ENCODE results near the gene ELFN2.
A peak's percentile ranks its signal among the peaks of the same experiment; 100 is the strongest.
"Not testable (repeated sequence)": the region's sequence is repeated elsewhere in the genome, so short reads cannot be mapped to it uniquely, and the experiment has no call there.

ELFN2 gene

DNA sequence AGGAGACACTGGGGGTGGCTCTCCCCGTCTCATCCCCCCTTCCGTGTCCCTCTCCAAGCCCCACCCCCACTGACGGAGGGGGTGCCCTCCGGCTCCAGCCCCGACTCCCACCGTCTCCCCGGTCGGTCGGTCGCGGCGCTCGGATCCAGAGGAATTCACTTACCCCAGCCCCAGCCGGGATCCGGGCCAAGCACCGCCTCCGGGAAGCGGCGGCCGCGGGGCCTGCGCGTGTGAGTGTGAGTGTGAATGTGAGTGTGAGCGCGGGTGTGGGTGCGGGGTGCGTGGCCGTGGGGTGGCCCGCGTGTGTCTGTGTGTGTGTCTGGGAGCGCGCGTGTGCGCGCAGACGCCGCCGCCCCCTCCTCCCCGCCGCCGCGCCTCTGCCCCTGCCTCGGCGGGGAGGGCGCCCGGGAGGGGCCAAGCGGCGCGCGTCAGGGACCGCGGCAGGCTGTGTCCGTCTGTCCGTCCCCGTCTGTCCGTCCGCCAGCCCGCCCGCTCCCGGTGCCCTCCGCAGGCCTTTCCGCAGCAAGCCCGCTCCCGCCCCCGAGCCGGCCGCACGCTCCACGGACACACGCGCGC is at the start of gene ELFN2:
Gene ELFN2, minus strand, starts transcription at position 345 of the 576 bp plus-strand sequence. CDS start 51,945 bp downstream, outside the sequence.
- no peak for DNase-seq (ENCODE audit: low read depth)
- peak within 1 kb of the TSS; percentile 64 for H3K4me3 ChIP-seq (ENCODE audit: low read depth, low read length)

DNA sequence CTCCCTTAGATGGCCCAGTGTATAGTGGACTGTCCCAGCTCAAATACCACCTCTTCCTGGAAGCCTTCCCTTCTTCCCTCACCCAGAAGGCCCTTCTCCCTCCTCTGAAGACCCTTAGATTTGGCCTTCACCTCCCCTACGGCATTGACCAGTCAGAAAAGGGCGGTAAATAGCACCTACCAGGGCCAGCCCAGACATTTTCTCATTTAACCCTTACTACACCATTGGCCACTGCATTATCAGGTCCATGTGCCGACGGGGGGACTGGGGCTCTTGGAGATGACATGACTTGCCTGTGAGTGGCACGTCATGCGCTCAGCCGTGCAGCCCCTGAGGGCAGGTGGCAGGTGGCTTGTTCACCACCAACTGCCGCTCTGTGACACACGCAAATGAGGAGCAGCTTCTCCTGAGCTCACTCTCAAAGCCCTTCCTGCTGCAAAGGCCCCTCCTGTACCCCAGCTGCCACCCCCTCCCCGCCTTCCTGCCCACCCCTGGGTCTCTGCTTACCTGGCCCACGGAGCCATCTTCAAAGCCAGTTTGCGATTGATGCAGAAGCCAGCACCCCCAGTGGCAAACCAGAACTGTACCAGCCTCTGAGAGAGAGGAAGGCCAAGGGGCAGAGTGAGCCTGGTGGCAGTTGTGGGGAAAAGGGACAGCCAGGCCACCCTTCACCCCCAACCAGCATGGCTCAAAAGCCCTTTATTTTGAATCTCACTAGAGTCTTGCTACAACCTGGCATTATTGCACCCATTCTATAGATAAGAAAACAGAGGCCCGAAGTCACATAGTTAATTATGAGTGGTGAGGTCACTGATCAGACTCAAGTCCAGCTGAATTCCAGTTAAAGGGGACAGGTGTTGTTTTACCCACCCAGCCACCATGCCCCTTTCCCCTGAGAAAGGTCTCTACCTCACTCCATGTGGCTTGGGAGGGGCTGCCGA is 49.4 kb upstream of the ELFN2 start:
- DNase-seq (ENCODE audit: low read depth), result no peak
- H3K4me3 ChIP-seq (ENCODE audit: low read depth, low read length), result no peak overlapping the region

- no peak for DNase-seq (ENCODE audit: low read depth)
- no peak overlapping the region for H3K4me3 ChIP-seq (ENCODE audit: low read depth, low read length)
Measured at GRCh38 chr22:37474447-37475090, 47.3 kb upstream of the ELFN2 start.

GRCh38 chr22:37473437-37473946 is 46.2 kb upstream of the ELFN2 start:
- no peak overlapping the region for H3K4me3 ChIP-seq (ENCODE audit: low read depth, low read length)
- no peak for DNase-seq (ENCODE audit: low read depth)

DNA sequence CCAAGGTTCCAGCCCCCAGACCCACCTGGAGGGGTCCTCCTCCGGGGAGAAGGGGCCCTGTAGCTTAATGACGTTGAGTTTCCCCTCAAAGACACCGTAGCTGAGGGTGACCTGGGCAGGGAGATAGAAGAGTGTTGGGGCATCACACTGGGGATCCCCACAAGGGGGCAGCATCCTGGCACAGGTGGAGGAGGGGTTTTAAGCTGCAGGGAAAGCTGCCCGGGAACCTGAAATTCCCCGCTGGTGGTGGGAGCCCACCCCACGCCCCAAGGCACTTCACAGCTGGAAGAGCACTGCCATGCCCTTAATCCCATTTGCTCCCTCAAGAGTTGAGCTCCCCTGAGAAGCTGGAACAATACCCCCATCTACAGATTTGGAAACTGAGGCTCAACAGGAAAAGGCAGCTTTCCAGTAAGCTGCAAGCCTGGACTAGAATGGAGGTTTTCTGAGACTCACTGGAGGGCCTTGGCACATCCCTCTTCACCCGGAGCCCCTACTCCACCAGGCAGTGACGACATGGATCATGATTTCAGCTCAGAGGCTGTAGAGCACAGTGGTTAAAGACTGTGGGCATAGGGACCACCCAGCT is 45.2 kb upstream of the ELFN2 start:
- H3K4me3 ChIP-seq (ENCODE audit: low read depth, low read length), result no peak overlapping the region
- DNase-seq (ENCODE audit: low read depth), result no peak

- no peak overlapping the region for H3K4me3 ChIP-seq (ENCODE audit: low read depth, low read length)
- no peak for DNase-seq (ENCODE audit: low read depth)
Measured at GRCh38 chr22:37471727-37472417, 44.6 kb upstream of the ELFN2 start.

DNA sequence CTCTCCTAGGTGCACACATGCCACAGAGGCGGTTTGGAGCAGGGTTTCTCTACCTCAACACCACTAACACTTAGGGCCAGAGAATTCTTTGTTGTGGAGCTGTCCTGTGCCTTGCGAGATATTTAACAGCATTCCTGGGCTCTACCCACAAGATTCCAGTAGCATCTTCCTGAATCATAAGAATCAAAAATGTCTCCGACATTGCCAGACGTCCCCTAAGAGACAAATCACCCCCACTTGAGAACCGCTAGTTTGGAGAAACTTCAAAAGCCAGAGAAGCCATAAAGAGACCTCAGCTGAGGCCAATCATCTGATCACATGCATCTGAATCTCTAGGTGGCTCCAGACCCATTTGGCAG is 42.8 kb upstream of the ELFN2 start:
- DNase-seq (ENCODE audit: low read depth), result no peak
- H3K4me3 ChIP-seq (ENCODE audit: low read depth, low read length), result no peak overlapping the region

- H3K4me3 ChIP-seq (ENCODE audit: low read depth, low read length), result no peak overlapping the region
- no peak for DNase-seq (ENCODE audit: low read depth)
Measured at GRCh38 chr22:37469416-37470086, 42.3 kb upstream of the ELFN2 start.

GRCh38 chr22:37468201-37468695 is 41.0 kb upstream of the ELFN2 start:
- not testable (repeated sequence) for H3K4me3 ChIP-seq (ENCODE audit: low read depth, low read length); DNase-seq (ENCODE audit: low read depth)

DNA sequence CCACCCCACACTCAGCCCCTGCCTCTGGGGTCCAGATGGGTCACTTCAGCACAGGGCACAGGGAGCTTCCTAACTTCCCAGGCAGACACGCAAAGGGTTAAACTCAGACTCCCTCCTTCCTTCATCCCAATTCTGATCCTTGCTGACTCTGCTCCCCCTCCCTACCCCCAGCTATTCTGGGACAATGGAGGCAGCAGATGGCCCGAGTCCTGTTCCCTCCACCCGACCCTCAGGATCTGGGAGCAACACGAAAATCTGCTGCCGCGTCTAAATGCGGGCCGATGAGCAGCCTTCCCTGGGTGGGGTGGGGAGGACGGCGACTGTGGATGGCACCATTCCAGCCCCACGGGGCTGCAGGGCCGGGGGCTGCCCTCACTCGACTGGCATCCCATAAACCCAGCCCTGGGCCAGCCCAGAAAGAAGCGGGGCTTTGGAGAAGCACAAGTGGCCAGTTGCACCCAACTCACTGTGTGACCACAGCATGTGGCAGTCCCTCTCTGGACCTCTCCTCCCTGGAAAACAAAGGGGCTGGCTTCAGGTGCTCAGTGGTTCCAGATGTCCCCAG is 40.2 kb upstream of the ELFN2 start:
- no peak for DNase-seq (ENCODE audit: low read depth)
- H3K4me3 ChIP-seq (ENCODE audit: low read depth, low read length), result no peak overlapping the region

GRCh38 chr22:37464181-37464580 is 36.9 kb upstream of the ELFN2 start:
- no peak overlapping the region for H3K4me3 ChIP-seq (ENCODE audit: low read depth, low read length)
- no peak for DNase-seq (ENCODE audit: low read depth)

DNA sequence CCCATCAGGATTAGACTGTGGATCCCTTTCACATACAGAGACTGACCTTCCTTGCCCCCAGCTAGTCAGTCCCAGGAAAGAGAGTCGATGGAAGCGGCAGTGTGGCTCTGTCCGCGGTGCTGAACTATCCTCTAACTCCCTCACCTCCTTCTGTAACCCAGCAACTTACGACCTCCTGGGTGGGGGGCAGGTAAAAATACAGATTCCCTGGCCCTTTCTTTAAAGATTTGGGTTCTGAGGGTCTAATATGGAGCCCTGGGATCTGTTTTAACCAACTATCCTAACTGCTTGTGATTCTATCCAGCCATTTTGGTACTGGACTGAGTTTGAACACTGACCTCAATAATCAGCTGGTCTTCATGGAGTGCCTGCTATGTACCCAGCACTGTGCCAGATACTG is 35.7 kb upstream of the ELFN2 start:
- H3K4me3 ChIP-seq (ENCODE audit: low read depth, low read length), result no peak overlapping the region
- no peak for DNase-seq (ENCODE audit: low read depth)

GRCh38 chr22:37462436-37462835 is 35.2 kb upstream of the ELFN2 start:
- no peak for DNase-seq (ENCODE audit: low read depth)
- H3K4me3 ChIP-seq (ENCODE audit: low read depth, low read length), result no peak overlapping the region

DNA sequence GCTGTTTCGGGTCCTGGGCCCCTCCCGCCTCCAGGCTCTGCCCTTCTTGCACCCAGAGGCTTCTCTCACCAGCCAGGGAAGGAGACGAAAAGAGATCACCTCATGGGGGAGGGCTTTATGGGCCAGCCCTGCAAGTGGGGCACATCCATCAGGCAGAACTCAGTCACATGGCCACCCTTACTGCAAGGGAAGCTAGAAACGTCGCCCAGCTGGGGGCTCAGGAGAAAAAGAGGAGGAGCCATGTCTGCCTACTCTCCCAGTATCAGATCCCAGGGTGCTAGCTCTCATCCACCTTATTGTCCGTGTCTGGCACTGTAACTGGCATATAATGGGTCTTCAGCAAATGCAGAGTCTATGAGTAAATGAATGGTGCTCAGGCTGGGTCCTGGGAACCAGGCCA is 34.7 kb upstream of the ELFN2 start:
- no peak overlapping the region for H3K4me3 ChIP-seq (ENCODE audit: low read depth, low read length)
- no peak for DNase-seq (ENCODE audit: low read depth)

GRCh38 chr22:37460684-37461083 is 33.4 kb upstream of the ELFN2 start:
- DNase-seq (ENCODE audit: low read depth), result no peak
- H3K4me3 ChIP-seq (ENCODE audit: low read depth, low read length), result no peak overlapping the region

DNA sequence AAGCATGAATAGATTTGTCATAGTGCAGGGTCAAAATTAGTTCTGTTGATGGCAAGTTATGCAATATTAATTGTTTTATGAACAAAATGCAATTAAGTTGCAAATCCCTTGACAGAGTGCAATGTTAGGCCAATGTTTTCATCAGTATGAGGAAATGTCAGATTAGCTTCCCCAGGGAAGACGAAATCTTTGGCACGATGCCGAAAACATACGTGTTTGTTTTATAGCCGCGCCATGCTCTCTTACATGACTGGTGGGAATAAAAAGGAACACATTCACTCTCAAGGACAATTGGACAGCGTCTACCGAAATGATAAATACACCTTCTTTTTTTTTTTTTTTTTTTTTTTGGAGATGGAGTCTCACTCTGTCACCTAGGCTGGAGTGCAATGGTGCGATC is 31.9 kb upstream of the ELFN2 start:
- no peak overlapping the region for H3K4me3 ChIP-seq (ENCODE audit: low read depth, low read length)
- no peak for DNase-seq (ENCODE audit: low read depth)

- no peak overlapping the region for H3K4me3 ChIP-seq (ENCODE audit: low read depth, low read length)
- DNase-seq (ENCODE audit: low read depth), result no peak
Measured at GRCh38 chr22:37457093-37457893, 30.0 kb upstream of the ELFN2 start.

GRCh38 chr22:37456346-37456745 is 29.1 kb upstream of the ELFN2 start:
- no peak overlapping the region for H3K4me3 ChIP-seq (ENCODE audit: low read depth, low read length)
- DNase-seq (ENCODE audit: low read depth), result no peak

All from skeletal muscle cell (primary cell).